Esophagus (tissue), 2 donors: Measurements from ENCODE around the gene FAM43B. TPM values are rescaled to one million over a fixed set of nuclear protein-coding genes. Genes with fewer than 3 reads are reported as not detected.

Experiments
- H3K27ac ChIP-seq, 2 donors: one replicate each; pipeline ENCODE4 v1.5.1; 2013; ENCODE audit warnings: low read depth in 2 of 2, mild to moderate bottlenecking in 2 of 2, inconsistent platforms in 1 of 2, low read length in 1 of 2, moderate library complexity in 1 of 2
- H3K27me3 ChIP-seq, 2 donors: one replicate each; pipeline ENCODE4 v1.6.1; 2013; ENCODE audit warnings: low read length in 2 of 2, control low read depth in 1 of 2, mild to moderate bottlenecking in 1 of 2; ENCODE audit not compliant: insufficient read depth in 2 of 2, control insufficient read depth in 1 of 2
- H3K36me3 ChIP-seq, 2 donors: one replicate each; pipeline ENCODE4 v1.6.1; 2013; ENCODE audit warnings: low read length in 1 of 2; ENCODE audit not compliant: control insufficient read depth in 2 of 2, insufficient read depth in 2 of 2
- H3K4me1 ChIP-seq, 2 donors: one replicate each; pipeline ENCODE4 v1.6.1; 2013; ENCODE audit warnings: low read length in 1 of 2; ENCODE audit not compliant: control insufficient read depth in 2 of 2, insufficient read depth in 2 of 2
- H3K4me3 ChIP-seq, 2 donors: one replicate each; pipeline ENCODE4 v1.5.1; 2013; ENCODE audit warnings: low read length in 2 of 2, mild to moderate bottlenecking in 2 of 2, low read depth in 1 of 2, moderate library complexity in 1 of 2
- H3K9me3 ChIP-seq, 2 donors: one replicate each; pipeline ENCODE4 v1.6.1; 2013; ENCODE audit warnings: mild to moderate bottlenecking in 2 of 2, low read depth in 1 of 2, low read length in 1 of 2, moderate library complexity in 1 of 2; ENCODE audit not compliant: control insufficient read depth in 2 of 2, insufficient read depth in 1 of 2
- WGBS, 2 donors: extraction: QIAGEN DNeasy Blood & Tissue Kit; methylation state at CpG; one replicate each; pipeline ENCODE4 v1.1.7; 2013; 5-methylcytosine and 5-hydroxymethylcytosine counted together
- polyA plus RNA-seq, 2 donors: library from polyadenylated mRNA; stranded (reverse); fragments of 200-250 nt; gene quantifications; one replicate each; pipeline ENCODE4 v1.2.3, GENCODE V29; 2013
- donor health status: healthy with polysubstance abuse.
- donor health status: Bipolar disorder and iron deficiency.

Gene FAM43B
- polyA plus RNA-seq, 2 donors: 0.04 to 0.12 TPM

- no peak overlapping the region for H3K4me3 ChIP-seq
- 78 to 83% methylated on average over 4 of the region's 4 CpGs for WGBS, 2 donors
- no peaks in the 10 kb centered on the region for H3K27me3 ChIP-seq
Measured at GRCh38 chr1:20602851-20603450, 50.6 kb downstream of the FAM43B start.

GRCh38 chr1:20603504-20604464, 51.4 kb downstream of the FAM43B start:
- Histone ChIP-seq H3K4me3 (no peak overlapping the region), H3K4me1 (no peaks in the 10 kb centered on the region), H3K27ac (no peak overlapping the region), H3K27me3 (no peaks in the 10 kb centered on the region), H3K36me3 (no peaks in the 10 kb centered on the region), H3K9me3 (no peaks in the 10 kb centered on the region)
- 82 to 84% methylated on average over 9 of the region's 9 CpGs for WGBS, 2 donors

More at GRCh38 chr1:20602851-20603450, 50.6 kb downstream of the FAM43B start:
- Histone ChIP-seq H3K27ac (no peak overlapping the region), H3K36me3 (no peaks in the 10 kb centered on the region), H3K4me1 (no peaks in the 10 kb centered on the region), H3K9me3 (no peaks in the 10 kb centered on the region)

Other genes starting within 250 kb of the FAM43B start
- 10 to 100 TPM; 11.2 to 44.7 TPM for gene CAMK2N1, start 66.4 kb upstream of the FAM43B start, polyA plus RNA-seq
- 10 to 100 TPM in 1 of 2 donors, 1 to 10 TPM in 1; 6.5 to 16.3 TPM for gene MUL1, start 44.4 kb upstream of the FAM43B start, polyA plus RNA-seq
- gene CDA, start 36.5 kb downstream of the FAM43B start, polyA plus RNA-seq: 100 to 1,000 TPM; 107 to 110 TPM
- 10 to 100 TPM; 52.0 to 61.2 TPM for gene PINK1, start 80.9 kb downstream of the FAM43B start, polyA plus RNA-seq
- 100 to 1,000 TPM in 1 of 2 donors, 10 to 100 TPM in 1; 73.2 to 126 TPM for gene DDOST, start 108.8 kb downstream of the FAM43B start, polyA plus RNA-seq
- under 1 TPM; 0.45 to 0.48 TPM for gene KIF17, start 165.4 kb downstream of the FAM43B start, polyA plus RNA-seq
- gene SH2D5, start 180.1 kb downstream of the FAM43B start, polyA plus RNA-seq: under 1 TPM; 0.12 to 0.27 TPM
- 10 to 100 TPM; 66.3 to 85.1 TPM for gene HP1BP3, start 234.7 kb downstream of the FAM43B start, polyA plus RNA-seq